Suprapubic skin (tissue), 4 donors: Measurements from ENCODE around the gene GULP1. TPM values are rescaled to one million over a fixed set of nuclear protein-coding genes. Genes with fewer than 3 reads are reported as not detected.

Experiments
- DNase-seq, 2 donors: peaks; one replicate each; pipeline ENCODE4 v3.0.0-alpha.2; 2019; ENCODE audit warnings: low spot score in 2 of 2
- H3K27ac ChIP-seq: fragments of 200-600 bp; sonication (generic); one replicate; pipeline ENCODE4 v1.5.1; 2019
- H3K27me3 ChIP-seq: fragments of 200-600 bp; sonication (generic); one replicate; pipeline ENCODE4 v1.5.1; 2019
- H3K36me3 ChIP-seq: fragments of 200-600 bp; sonication (generic); one replicate; pipeline ENCODE4 v1.5.1; 2019
- H3K4me1 ChIP-seq: fragments of 200-600 bp; sonication (generic); one replicate; pipeline ENCODE4 v1.5.1; 2019
- H3K4me3 ChIP-seq: fragments of 200-600 bp; sonication (generic); one replicate; pipeline ENCODE4 v1.5.1; 2019; ENCODE audit warnings: mild to moderate bottlenecking
- H3K9me3 ChIP-seq: fragments of 200-600 bp; sonication (generic); one replicate; pipeline ENCODE4 v1.5.1; 2019
- EP300 ChIP-seq: sonication (generic); formaldehyde crosslinking; IDR thresholded peaks from one replicate; pipeline ENCODE4 v1.6.1; 2017; ENCODE audit warnings: antibody characterized with exemption
- POLR2A ChIP-seq, 2 donors: fragments of 450-650 bp; IDR thresholded peaks; one replicate each; pipeline ENCODE4 v1.6.1; 2017; ENCODE audit warnings: antibody characterized with exemption in 2 of 2, mild to moderate bottlenecking in 2 of 2, moderate library complexity in 2 of 2
- POLR2AphosphoS5 ChIP-seq, 3 donors: sonication (generic); formaldehyde crosslinking; IDR thresholded peaks; one replicate each; pipeline ENCODE4 v1.6.1; 2017; ENCODE audit warnings: antibody characterized with exemption in 3 of 3
- WGBS: methylation state at CpG from one replicate; pipeline ENCODE4 v1.1.5; 2018; 5-methylcytosine and 5-hydroxymethylcytosine counted together
- total RNA-seq, 4 donors: library from RNA; depleted of rRNA; stranded (reverse); fragments of >200 nt; gene quantifications; one replicate each; pipeline ENCODE4 v1.1.0, GENCODE V29; 2016
- TF ChIP-seq, protein P1 (sequence below), 2 donors: fragments of 200-600 bp in 1 of 2; fragments of 450-650 bp in 1 of 2; sonication (generic) in 1 of 2; IDR thresholded peaks; one replicate each; pipeline ENCODE4 v1.5.1; 2016 to 2019; ENCODE audit warnings: antibody characterized with exemption in 2 of 2, mild to moderate bottlenecking in 1 of 2, moderate library complexity in 1 of 2

The GULP1 gene
- total RNA-seq, 4 donors from 2014 or later, result 14.3 to 21.3 (median 17.5) TPM

DNA sequence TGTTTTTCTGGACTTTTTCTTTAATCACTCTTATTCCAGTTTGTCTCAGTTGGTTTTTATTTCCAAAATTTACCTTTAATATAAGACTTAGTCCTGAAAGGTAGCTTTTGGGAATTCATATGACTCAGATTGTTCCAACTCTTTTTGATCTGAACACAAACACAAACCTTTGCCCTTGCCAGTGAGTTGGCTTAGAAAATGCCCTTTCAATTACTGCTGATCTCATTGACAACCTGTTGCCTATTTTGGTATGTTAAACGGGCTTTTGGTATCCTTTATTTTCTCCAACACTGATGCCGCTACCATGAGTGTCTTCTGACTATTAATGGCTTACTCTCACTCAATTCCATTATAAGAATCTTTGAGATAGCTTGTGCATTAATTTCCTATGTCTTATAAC lies 143.4 kb downstream of the GULP1 start:
- H3K36me3 ChIP-seq, result no peaks in the 10 kb centered on the region
- no peak for DNase-seq
- no peak for TF ChIP-seq EP300
- TF ChIP-seq, protein P1, sequence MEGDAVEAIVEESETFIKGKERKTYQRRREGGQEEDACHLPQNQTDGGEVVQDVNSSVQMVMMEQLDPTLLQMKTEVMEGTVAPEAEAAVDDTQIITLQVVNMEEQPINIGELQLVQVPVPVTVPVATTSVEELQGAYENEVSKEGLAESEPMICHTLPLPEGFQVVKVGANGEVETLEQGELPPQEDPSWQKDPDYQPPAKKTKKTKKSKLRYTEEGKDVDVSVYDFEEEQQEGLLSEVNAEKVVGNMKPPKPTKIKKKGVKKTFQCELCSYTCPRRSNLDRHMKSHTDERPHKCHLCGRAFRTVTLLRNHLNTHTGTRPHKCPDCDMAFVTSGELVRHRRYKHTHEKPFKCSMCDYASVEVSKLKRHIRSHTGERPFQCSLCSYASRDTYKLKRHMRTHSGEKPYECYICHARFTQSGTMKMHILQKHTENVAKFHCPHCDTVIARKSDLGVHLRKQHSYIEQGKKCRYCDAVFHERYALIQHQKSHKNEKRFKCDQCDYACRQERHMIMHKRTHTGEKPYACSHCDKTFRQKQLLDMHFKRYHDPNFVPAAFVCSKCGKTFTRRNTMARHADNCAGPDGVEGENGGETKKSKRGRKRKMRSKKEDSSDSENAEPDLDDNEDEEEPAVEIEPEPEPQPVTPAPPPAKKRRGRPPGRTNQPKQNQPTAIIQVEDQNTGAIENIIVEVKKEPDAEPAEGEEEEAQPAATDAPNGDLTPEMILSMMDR (IDR thresholded peaks at IDR 0.05), result no peak
- no peak for TF ChIP-seq POLR2A (IDR thresholded peaks at IDR 0.05)
- no peak for TF ChIP-seq POLR2AphosphoS5 (IDR thresholded peaks at IDR 0.05)
- WGBS, result 69% methylated on average over 2 of the region's 2 CpGs
- no peak overlapping the region for H3K27ac ChIP-seq
- no peaks in the 10 kb centered on the region for H3K27me3 ChIP-seq
- no peaks in the 10 kb centered on the region for H3K9me3 ChIP-seq
- no peak overlapping the region for H3K4me3 ChIP-seq
- no peaks in the 10 kb centered on the region for H3K4me1 ChIP-seq

DNA sequence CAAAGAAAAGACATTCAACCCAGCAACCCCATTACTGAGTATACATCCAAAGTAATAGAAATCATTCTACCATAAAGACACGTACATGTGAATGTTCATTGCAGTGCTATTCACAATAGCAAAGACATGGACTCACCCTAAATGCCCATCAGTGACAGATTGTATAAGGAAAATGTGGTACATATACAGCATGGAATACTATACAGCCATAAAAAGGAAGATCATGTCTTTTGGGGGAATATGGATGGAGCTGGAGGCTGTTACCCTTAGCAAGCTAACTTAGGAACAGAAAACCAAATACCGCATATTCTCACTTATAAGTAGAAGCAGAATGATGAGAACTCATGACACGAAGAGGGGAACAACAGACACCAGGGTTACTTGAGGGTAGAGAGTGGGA lies 145.9 kb downstream of the GULP1 start:
- no peaks in the 10 kb centered on the region for H3K36me3 ChIP-seq
- no peaks in the 10 kb centered on the region for H3K9me3 ChIP-seq
- TF ChIP-seq EP300 (no peak), POLR2AphosphoS5 (IDR thresholded peaks at IDR 0.05) (no peak), POLR2A (IDR thresholded peaks at IDR 0.05) (no peak)
- TF ChIP-seq, protein P1 (IDR thresholded peaks at IDR 0.05), result no peak
- WGBS, result 96% methylated on average over 3 of the region's 3 CpGs
- no peak overlapping the region for H3K4me3 ChIP-seq
- no peaks in the 10 kb centered on the region for H3K27me3 ChIP-seq
- no peaks in the 10 kb centered on the region for H3K4me1 ChIP-seq
- H3K27ac ChIP-seq, result no peak overlapping the region
- no peak for DNase-seq

DNA sequence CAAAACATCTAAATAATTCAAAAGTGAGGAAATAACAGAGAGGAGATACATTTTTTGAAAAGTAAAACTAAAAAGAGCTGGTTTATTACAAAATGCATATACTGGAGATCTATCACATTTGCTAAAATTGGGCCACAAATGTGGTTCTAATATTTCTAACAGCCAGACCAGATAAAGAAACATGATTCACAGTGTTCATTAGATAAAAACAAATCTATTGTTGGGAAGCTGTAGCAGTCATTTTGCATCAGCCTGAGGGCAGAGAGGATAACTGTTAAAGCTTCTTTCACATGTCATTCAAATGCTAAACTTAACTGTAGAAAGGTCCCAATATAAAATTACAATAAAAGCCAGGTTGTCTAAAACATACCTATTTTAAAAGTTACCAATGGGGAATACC lies 148.3 kb downstream of the GULP1 start:
- no peak for TF ChIP-seq POLR2A (IDR thresholded peaks at IDR 0.05)
- TF ChIP-seq POLR2AphosphoS5 (IDR thresholded peaks at IDR 0.05), result no peak
- TF ChIP-seq EP300, result no peak
- TF ChIP-seq, protein P1 (IDR thresholded peaks at IDR 0.05), result no peak
- H3K4me1 ChIP-seq, result no peaks in the 10 kb centered on the region
- no peak overlapping the region for H3K4me3 ChIP-seq
- DNase-seq, result no peak
- no peaks in the 10 kb centered on the region for H3K36me3 ChIP-seq
- no peaks in the 10 kb centered on the region for H3K9me3 ChIP-seq
- no peak overlapping the region for H3K27ac ChIP-seq
- no peaks in the 10 kb centered on the region for H3K27me3 ChIP-seq

DNA sequence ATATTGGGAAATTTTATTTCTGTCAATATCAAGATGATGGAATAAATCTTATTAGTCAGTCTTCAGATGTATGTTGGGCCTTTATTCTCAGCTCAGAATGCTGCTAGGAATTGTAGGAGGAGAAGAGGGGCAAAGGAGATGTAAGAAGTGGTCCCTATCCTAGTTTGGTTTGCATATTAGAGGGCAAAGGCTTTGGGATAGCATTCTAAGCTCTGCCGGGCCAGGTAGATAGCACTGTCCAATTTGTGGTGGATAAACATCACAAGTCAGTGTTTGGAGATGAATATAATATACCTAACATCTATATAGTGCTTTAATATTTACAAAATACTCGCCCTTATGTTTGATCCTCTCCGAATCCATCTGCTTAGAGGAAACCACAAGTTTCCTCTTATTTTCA lies 149.2 kb downstream of the GULP1 start:
- 82% methylated on average over 3 of the region's 3 CpGs for WGBS
- Histone ChIP-seq H3K9me3 (no peaks in the 10 kb centered on the region), H3K4me1 (no peaks in the 10 kb centered on the region), H3K27me3 (no peaks in the 10 kb centered on the region), H3K27ac (no peak overlapping the region), H3K36me3 (no peaks in the 10 kb centered on the region), H3K4me3 (no peak overlapping the region)
- DNase-seq, result no peak
- TF ChIP-seq, protein P1 (IDR thresholded peaks at IDR 0.05), result no peak
- no peak for TF ChIP-seq POLR2AphosphoS5 (IDR thresholded peaks at IDR 0.05)

DNA sequence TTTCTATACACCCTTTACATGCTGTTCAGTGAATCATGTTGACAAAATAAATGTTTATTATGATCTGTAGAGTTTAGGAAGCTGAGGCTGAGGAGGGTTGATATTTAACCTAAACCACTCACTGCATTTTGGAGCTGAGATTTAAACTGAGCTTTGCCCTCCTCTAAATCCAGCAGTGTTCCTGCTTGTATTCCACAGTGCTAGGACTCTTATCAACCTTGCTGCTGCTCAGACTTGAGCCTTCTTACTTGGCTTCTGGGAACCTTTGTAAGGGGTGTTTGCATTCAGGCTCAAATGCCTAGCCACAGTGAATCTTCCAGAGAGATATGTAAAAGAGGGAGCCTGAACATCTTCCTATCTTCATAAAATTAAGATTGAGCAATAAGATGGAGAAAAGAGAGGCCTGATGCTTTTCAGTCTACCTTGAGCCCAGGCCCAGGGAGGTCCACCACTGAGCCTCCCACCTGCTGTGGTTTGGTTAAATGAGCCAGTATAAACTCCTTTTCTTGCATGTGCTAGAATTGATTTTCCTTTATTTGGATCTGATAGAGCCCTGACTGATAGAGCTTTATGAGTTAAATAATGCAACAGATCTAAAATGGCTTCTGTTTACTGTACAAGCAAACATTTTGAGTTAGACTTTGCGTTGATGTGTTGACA lies 149.7 kb downstream of the GULP1 start:
- Histone ChIP-seq H3K27me3 (no peaks in the 10 kb centered on the region), H3K4me1 (no peaks in the 10 kb centered on the region), H3K36me3 (no peaks in the 10 kb centered on the region), H3K27ac (no peak overlapping the region), H3K9me3 (no peaks in the 10 kb centered on the region), H3K4me3 (no peak overlapping the region)
- DNase-seq, result no peak
- 91% methylated on average over 1 of the region's 1 CpG for WGBS
- TF ChIP-seq, protein P1 (IDR thresholded peaks at IDR 0.05), result no peak
